MM.1S (cell line): ENCODE results near the gene SPDYE1.
"Not testable (repeated sequence)": the region's sequence is repeated elsewhere in the genome, so short reads cannot be mapped to it uniquely, and the experiment has no call there.

Source experiments
- EZH2 ChIP-seq: fragments of 300-600 bp; sonication (generic); optimal IDR thresholded peaks from 2 replicates; pipeline ENCODE3; 2017; ENCODE audit warnings: low read depth, mild to moderate bottlenecking, antibody characterized with exemption, low read length, mixed read lengths
- TF ChIP-seq, protein P1 (sequence below): fragments of 300-600 bp; sonication (generic); IDR thresholded peaks from 2 replicates; pipeline ENCODE4 v1.5.1; 2016; ENCODE audit warnings: antibody characterized with exemption, low read length, mixed read lengths

DNA sequence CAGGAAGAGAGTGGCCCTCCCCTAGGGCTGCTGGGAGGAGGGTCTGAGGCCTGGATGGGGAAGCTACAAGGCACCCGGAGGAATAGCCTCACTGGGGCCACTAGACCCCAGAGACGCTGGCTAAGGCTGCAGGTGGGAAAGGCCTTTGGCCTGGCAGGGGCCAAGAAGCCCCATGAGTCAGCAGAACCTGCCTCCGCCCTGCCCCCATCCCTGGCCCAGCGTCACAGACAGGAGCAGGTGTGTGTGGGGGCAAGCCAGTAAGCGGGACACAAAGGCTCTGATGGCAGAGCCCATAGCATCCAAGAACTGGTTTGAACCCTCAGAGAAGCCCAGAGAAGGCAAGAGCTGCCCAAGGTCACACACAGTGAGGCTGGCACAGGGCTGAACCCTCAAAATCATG, 27.0 kb upstream of the SPDYE1 start:
- not testable (repeated sequence) for TF ChIP-seq EZH2
- TF ChIP-seq, protein P1, sequence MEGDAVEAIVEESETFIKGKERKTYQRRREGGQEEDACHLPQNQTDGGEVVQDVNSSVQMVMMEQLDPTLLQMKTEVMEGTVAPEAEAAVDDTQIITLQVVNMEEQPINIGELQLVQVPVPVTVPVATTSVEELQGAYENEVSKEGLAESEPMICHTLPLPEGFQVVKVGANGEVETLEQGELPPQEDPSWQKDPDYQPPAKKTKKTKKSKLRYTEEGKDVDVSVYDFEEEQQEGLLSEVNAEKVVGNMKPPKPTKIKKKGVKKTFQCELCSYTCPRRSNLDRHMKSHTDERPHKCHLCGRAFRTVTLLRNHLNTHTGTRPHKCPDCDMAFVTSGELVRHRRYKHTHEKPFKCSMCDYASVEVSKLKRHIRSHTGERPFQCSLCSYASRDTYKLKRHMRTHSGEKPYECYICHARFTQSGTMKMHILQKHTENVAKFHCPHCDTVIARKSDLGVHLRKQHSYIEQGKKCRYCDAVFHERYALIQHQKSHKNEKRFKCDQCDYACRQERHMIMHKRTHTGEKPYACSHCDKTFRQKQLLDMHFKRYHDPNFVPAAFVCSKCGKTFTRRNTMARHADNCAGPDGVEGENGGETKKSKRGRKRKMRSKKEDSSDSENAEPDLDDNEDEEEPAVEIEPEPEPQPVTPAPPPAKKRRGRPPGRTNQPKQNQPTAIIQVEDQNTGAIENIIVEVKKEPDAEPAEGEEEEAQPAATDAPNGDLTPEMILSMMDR = not testable (repeated sequence)
